GM12801 (cell line): Measurements from ENCODE around the gene MEIS2.

Experiments
- CTCF ChIP-seq: IDR thresholded peaks from one replicate; pipeline ENCODE4 v1.5.1; 2011; ENCODE audit warnings: control low read depth; ENCODE audit not compliant: insufficient read length; ENCODE audit errors: extremely low read depth

The MEIS2 gene

GRCh38 chr15:36941798-36942197 lies 158.6 kb downstream of the MEIS2 start:
- TF ChIP-seq CTCF: no peak

GRCh38 chr15:36940636-36941260 lies 159.6 kb downstream of the MEIS2 start:
- TF ChIP-seq CTCF: no peak

- TF ChIP-seq CTCF: no peak
Measured at GRCh38 chr15:36940219-36940618, 160.1 kb downstream of the MEIS2 start.

- TF ChIP-seq CTCF: no peak
Measured at GRCh38 chr15:36938764-36939163, 161.6 kb downstream of the MEIS2 start.

GRCh38 chr15:36938131-36938530 lies 162.2 kb downstream of the MEIS2 start:
- no peak for TF ChIP-seq CTCF

- TF ChIP-seq CTCF: no peak
Measured at GRCh38 chr15:36936613-36937012, 163.7 kb downstream of the MEIS2 start.

- TF ChIP-seq CTCF: no peak
Measured at GRCh38 chr15:36933255-36933990, 166.9 kb downstream of the MEIS2 start.
